AG09319 (cell line): ENCODE measurements around the gene KCNN3.

ENCODE experiments used
- DNase-seq: peaks from one replicate; pipeline ENCODE4 v3.0.0-alpha.2; 2010; ENCODE audit warnings: low read depth; ENCODE audit errors: extremely low read depth
- TF ChIP-seq, protein P1 (sequence below): IDR thresholded peaks from 2 replicates; pipeline ENCODE4 v1.5.1; 2011; ENCODE audit warnings: low read depth, mild to moderate bottlenecking, inconsistent platforms, low read length, moderate library complexity

The KCNN3 gene

DNA sequence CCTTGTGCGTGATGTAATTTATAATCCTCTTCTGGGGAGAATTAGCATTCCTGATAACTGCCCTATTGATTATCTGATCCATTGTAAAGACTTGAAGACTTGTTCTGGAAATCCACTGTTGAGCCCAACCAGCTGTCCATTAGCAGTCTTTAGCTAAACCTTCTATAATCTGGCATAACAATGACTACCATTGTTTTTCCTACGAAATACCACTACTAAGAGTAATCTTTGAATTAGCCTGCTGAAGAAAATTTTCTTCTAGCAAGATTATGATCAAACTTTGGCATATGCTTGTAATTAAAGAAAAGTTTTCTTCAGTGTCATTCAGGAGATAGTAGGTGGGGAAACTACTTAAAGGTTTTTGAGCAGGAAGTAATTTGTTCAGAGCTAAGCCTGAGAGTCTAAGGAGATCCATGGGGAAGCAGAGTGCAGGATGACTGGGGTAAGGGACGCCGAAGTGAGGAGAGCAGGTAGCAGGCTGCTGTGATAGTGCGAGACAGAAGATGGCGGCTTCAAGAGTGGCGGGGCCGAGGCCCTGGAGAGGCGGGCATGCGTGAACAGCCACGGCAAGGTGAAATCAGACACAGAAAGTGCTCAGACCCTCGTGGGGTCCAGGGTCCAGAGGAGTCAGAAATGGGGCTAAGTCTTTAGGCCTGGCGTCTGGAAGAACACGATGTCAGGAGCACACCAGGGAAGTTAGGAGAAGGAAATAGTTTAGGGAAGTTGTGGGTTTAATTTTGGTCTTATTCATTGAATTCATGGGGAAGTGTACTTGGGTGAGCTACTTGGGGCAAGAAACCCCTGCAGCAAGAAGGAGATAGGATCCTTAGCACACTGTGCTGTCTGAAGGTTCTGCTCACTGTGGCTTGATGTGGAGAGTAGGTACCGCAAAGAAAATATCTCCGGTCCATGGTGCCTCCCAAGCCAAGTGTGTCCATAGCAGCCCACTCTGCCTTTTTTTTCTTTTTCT, 149.5 kb downstream of the KCNN3 start:
- TF ChIP-seq, protein P1, sequence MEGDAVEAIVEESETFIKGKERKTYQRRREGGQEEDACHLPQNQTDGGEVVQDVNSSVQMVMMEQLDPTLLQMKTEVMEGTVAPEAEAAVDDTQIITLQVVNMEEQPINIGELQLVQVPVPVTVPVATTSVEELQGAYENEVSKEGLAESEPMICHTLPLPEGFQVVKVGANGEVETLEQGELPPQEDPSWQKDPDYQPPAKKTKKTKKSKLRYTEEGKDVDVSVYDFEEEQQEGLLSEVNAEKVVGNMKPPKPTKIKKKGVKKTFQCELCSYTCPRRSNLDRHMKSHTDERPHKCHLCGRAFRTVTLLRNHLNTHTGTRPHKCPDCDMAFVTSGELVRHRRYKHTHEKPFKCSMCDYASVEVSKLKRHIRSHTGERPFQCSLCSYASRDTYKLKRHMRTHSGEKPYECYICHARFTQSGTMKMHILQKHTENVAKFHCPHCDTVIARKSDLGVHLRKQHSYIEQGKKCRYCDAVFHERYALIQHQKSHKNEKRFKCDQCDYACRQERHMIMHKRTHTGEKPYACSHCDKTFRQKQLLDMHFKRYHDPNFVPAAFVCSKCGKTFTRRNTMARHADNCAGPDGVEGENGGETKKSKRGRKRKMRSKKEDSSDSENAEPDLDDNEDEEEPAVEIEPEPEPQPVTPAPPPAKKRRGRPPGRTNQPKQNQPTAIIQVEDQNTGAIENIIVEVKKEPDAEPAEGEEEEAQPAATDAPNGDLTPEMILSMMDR: no peak
- DNase-seq: no peak

GRCh38 chr1:154719586-154720327, 150.3 kb downstream of the KCNN3 start:
- DNase-seq: no peak
- TF ChIP-seq, protein P1: no peak

DNA sequence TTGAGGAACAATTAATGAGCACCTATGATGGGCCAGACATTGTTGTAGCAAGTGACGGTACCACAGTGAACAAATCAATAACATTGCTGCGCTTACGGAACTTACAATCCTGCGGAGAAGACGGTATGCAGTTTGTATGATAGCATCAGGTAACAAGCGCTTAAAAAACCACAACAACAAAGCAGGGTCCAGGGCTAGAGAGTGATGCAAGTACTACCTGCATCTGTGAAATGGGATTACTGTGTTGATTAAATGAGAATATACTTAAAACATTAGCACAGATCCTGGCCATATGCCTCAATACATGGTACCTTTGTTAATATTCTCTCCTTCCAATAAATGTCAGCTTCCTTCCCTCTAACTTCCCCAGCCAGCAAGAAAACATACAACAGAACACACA, 151.5 kb downstream of the KCNN3 start:
- TF ChIP-seq, protein P1: no peak
- DNase-seq: no peak

DNA sequence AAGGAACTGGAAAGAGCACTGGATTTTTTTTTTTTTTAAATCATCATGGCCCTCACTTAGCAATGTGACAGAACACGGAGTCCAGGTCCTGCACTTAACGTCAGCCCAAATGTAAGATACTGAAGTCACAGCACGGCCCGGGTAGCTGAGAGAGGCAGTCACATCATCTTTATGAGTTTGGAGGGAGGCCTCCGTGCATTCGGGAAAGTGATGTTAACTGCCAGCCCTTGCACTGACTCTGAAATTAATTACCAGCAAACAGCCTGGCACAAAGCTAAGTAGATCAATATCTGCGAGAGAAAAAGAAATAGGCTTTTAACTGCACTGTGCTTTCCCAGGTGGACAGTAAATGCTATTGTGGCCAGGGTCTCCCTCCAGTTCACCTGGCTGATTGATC, 152.6 kb downstream of the KCNN3 start:
- DNase-seq: no peak
- TF ChIP-seq, protein P1: no peak

DNA sequence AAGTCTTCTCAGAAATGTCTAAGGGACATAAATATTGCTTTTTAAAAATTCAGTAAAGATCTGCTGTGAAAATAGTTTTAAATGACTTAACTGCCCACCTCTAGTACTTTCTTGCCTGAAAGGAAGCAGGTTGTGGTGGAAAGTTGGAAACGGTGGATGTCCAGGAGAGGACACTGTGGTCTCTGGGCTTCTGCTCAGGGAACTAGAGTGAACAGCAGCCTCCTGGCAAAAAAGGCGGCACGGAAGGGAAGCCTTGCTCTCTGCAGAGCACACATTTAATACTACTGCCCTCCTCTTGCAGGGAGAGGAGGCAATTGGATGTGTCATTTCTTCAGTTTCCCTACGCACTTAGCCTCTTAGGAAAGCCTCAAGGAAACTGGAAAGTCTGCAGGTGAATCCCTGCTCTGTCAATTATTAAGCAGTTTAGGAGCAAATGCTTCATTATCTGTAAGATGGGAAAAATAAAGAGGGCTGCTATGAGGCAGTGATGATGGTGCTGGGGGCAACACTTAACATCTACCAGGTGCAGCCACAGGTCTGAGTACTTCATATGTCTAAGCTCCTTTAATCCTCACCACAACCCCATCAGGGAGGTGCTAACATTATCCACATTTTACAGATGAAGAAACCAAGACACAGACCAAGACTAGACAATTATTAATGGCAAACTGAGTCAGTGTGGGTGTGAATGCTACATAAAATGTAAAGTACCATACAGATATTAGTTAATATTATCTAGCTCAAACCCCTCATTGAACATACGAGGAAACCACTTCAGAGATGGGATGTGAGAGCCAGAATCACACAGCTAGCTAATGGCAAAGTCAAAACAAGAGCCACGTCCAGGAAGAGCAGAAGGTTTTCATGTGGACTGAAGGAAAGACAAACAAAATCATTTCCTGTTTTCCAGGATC, 153.2 kb downstream of the KCNN3 start:
- DNase-seq: no peak
- TF ChIP-seq, protein P1: no peak

- TF ChIP-seq, protein P1: no peak
- no peak for DNase-seq
Measured at GRCh38 chr1:154716011-154716410, 154.1 kb downstream of the KCNN3 start.
